K562 (cell line): ENCODE measurements around the gene CSRNP3. TPM values are rescaled to one million over a fixed set of nuclear protein-coding genes. Genes with fewer than 3 reads are reported as not detected.

ENCODE experiments used
- ATAC-seq: fragments of 200-7000 bp; cut with Tn5 transposase; 3 replicates; pipeline ENCODE4 v1.9.1; 2020; ENCODE audit warnings: moderate library complexity
- BruUV-seq: library from RNA; stranded (reverse); fragments of 400-500 nt; replicated peaks from 2 replicates; lab custom pipeline; 2021; lab: Mats Ljungman, UMichigan
- CTCF ChIA-PET: fragments of 300-600 bp; formaldehyde crosslinking; extraction: SDS; loops from one replicate; lab custom pipeline; 2021; ENCODE audit warnings: low intra/inter-chr PET ratio; lab: Yijun Ruan, JAX
- POLR2A ChIA-PET: fragments of 300-600, 350-650 bp; sonication (Branson Sonifier 250); formaldehyde crosslinking; extraction: SDS; loops from one replicate; lab custom pipeline; 2021; ENCODE audit warnings: antibody characterized with exemption, inconsistent platforms; lab: Yijun Ruan, JAX
- DNase-seq, 4 experiments: peaks; one replicate each; pipeline versions ENCODE4 v3.0.0 to v3.0.0-alpha.2; 2011 to 2018; ENCODE audit warnings: low spot score in 3 of 4, mixed read lengths in 3 of 4; ENCODE audit errors: extremely low read depth in 1 of 4
- FAIRE-seq: peaks from 2 replicates; lab custom pipeline; 2011; peaks lifted over from hg19 to GRCh38; lab: Jason Lieb, UNC
- H2AFZ ChIP-seq: 2 replicates; pipeline ENCODE4 v1.6.0; 2011; ENCODE audit warnings: low read depth, low read length, control low read depth, inconsistent platforms
- H3K27ac ChIP-seq: fragments of 200-600 bp; 3 replicates; pipeline ENCODE4 v1.8.0; 2011; ENCODE audit warnings: low read depth, mild to moderate bottlenecking, control low read depth, inconsistent platforms, low read length, moderate library complexity, mixed read lengths; ENCODE audit errors: extremely low read depth
- H3K27me3 ChIP-seq, 2 experiments: fragments of 300-600 bp in 1 of 2; 2 replicates in 1 of 2; 3 replicates in 1 of 2; pipeline versions ENCODE4 v1.6.0 to v1.8.0; 2011; ENCODE audit warnings: inconsistent platforms in 2 of 2, low read length in 2 of 2, mild to moderate bottlenecking in 1 of 2, mixed read lengths in 1 of 2, moderate library complexity in 1 of 2; ENCODE audit not compliant: control insufficient read depth in 2 of 2, insufficient read depth in 2 of 2
- H3K36me3 ChIP-seq: fragments of 300-600 bp; 3 replicates; pipeline ENCODE4 v1.8.0; 2011; ENCODE audit warnings: mild to moderate bottlenecking, low read length, inconsistent platforms; ENCODE audit not compliant: control insufficient read depth, insufficient read depth
- H3K4me1 ChIP-seq, 2 experiments: fragments of 200-600 bp in 1 of 2; replicated peaks in 1 of 2; 2 replicates in 1 of 2; 3 replicates in 1 of 2; pipeline versions ENCODE4 v1.5.1 to v1.8.0; 2011; ENCODE audit warnings: inconsistent platforms in 2 of 2, low read length in 2 of 2, mild to moderate bottlenecking in 1 of 2, mixed read lengths in 1 of 2, moderate library complexity in 1 of 2; ENCODE audit not compliant: control insufficient read depth in 2 of 2, insufficient read depth in 2 of 2
- H3K4me2 ChIP-seq: 2 replicates; pipeline ENCODE4 v1.6.1; 2011; ENCODE audit warnings: low read length, control low read depth, inconsistent platforms, mixed read lengths; ENCODE audit not compliant: insufficient read depth
- H3K4me3 ChIP-seq: fragments of 200-600 bp; sonication (generic), shearing (Covaris generic); 2 replicates; pipeline ENCODE4 v1.5.1; 2016; ENCODE audit warnings: control low read depth, inconsistent platforms
- H3K79me2 ChIP-seq: fragments of 200-600 bp; 3 replicates; pipeline ENCODE4 v1.8.0; 2011; ENCODE audit warnings: low read length, inconsistent platforms; ENCODE audit not compliant: control insufficient read depth, insufficient read depth
- H3K9ac ChIP-seq, 2 experiments: 2 replicates each; pipeline versions ENCODE4 v1.6.0 to v1.6.1; 2011; ENCODE audit warnings: low read depth in 2 of 2, low read length in 2 of 2, control low read depth in 1 of 2, inconsistent platforms in 1 of 2, mild to moderate bottlenecking in 1 of 2, mixed read lengths in 1 of 2; ENCODE audit not compliant: insufficient read depth in 1 of 2
- H3K9me1 ChIP-seq: one replicate; pipeline ENCODE4 v1.6.0; 2011; ENCODE audit warnings: inconsistent platforms, mild to moderate bottlenecking, low read length, moderate library complexity; ENCODE audit not compliant: control insufficient read depth, insufficient read depth
- H3K9me3 ChIP-seq: replicated peaks from 2 replicates; pipeline ENCODE4 v1.5.1; 2011; ENCODE audit warnings: low read depth, low read length, inconsistent platforms; ENCODE audit not compliant: control insufficient read depth, insufficient read depth
- H4K20me1 ChIP-seq: replicated peaks from 2 replicates; pipeline ENCODE4 v1.6.1; 2011; ENCODE audit warnings: low read length, inconsistent platforms, mixed read lengths; ENCODE audit not compliant: control insufficient read depth, insufficient read depth
- BACH1 ChIP-seq: fragments of 200-800 bp; sonication (Bioruptor generic); IDR thresholded peaks from 2 replicates; pipeline ENCODE4 v1.6.1; 2016; ENCODE audit warnings: missing genetic modification characterization, missing compliant biosample characterization
- FOXK2 ChIP-seq, 2 experiments: fragments of 450-650 bp; IDR thresholded peaks in 1 of 2; conservative IDR thresholded peaks in 1 of 2; 2 replicates each; pipeline ENCODE4 v1.6.1; 2016; ENCODE audit warnings: low read depth in 2 of 2, mild to moderate bottlenecking in 1 of 2
- POLR3G ChIP-seq: IDR thresholded peaks from 2 replicates; pipeline ENCODE4 v1.6.1; 2011; ENCODE audit not compliant: insufficient read length, insufficient replicate concordance; ENCODE audit errors: extremely low read depth
- RB1 ChIP-seq: fragments of 450-650 bp; IDR thresholded peaks from 2 replicates; pipeline ENCODE4 v1.6.1; 2017; ENCODE audit warnings: low read depth, mild to moderate bottlenecking
- RBM17 ChIP-seq: fragments of 200-400 bp; formaldehyde crosslinking; IDR thresholded peaks from 2 replicates; pipeline ENCODE4 v1.6.1; 2017; ENCODE audit warnings: low read depth, mild to moderate bottlenecking, low read length, borderline replicate concordance
- SLC30A9 ChIP-seq: fragments of 250-450 bp; sonication (Bioruptor Pico); IDR thresholded peaks from 2 replicates; pipeline ENCODE4 v1.8.0; 2022; ENCODE audit warnings: mild to moderate bottlenecking, moderate library complexity
- TAL1 ChIP-seq: fragments of 450-650 bp; IDR thresholded peaks from 2 replicates; pipeline ENCODE4 v1.6.1; 2016; ENCODE audit warnings: mild to moderate bottlenecking
- ZNF140 ChIP-seq: fragments of 250-450 bp; sonication (Bioruptor Pico); IDR thresholded peaks from 2 replicates; pipeline ENCODE4 v1.8.0; 2021; ENCODE audit warnings: moderate library complexity, mild to moderate bottlenecking, inconsistent platforms
- WGBS: fragments of 100-300 bp; shearing (Covaris generic); methylation state at CpG from one replicate; pipeline ENCODE4 v1.1.6; 2016; ENCODE audit warnings: low coverage, mixed read lengths; ENCODE audit not compliant: insufficient coverage; ENCODE audit errors: missing lambda C conversion rate; 5-methylcytosine and 5-hydroxymethylcytosine counted together
- in situ Hi-C: fragments of 300-500 bp; cut with MboI; formaldehyde crosslinking; loops from 4 replicates; pipeline ENCODE4 v1.15.0; 2018; ENCODE audit warnings: inconsistent platforms, mixed read lengths
- intact Hi-C: fragments of 100-400 bp; cut with micrococcal nuclease; formaldehyde crosslinking; loops from 2 replicates; pipeline ENCODE4 v1.14.2; 2022
- polyA plus RNA-seq, 8 experiments: library from polyadenylated mRNA; depleted of rRNA in 4 of 8; stranded (reverse) in 5 of 8; unstranded in 3 of 8; fragments of >200 nt; fragmentation: Nextera tagmentation in 2 of 8; fragmentation: Illumina TruSeq in 1 of 8; extraction: Ambion mirVana in 2 of 8; extraction: Trizol in 1 of 8; gene quantifications; 2 replicates each; pipeline versions ENCODE4 v1.2.1 to v1.2.3, GENCODE V29; 2011 to 2014; ENCODE audit warnings: inconsistent platforms in 1 of 8, missing spikeins in 1 of 8
- total RNA-seq, 7 experiments: library from RNA; depleted of rRNA in 6 of 7; stranded (reverse); fragments of >200 nt in 6 of 7; fragmentation: Illumina TruSeq in 2 of 7; extraction: Trizol in 2 of 7; gene quantifications; 2 replicates each; pipeline versions ENCODE4 v1.2.1 to v1.2.3, GENCODE V29; 2011 to 2021; ENCODE audit warnings: low replicate concordance in 1 of 7
- TF ChIP-seq, protein P1 (sequence below), 2 experiments: fragments of 450-650 bp; IDR thresholded peaks; 2 replicates each; pipeline ENCODE4 v1.6.1; 2018; ENCODE audit warnings: mild to moderate bottlenecking in 2 of 2, low read depth in 1 of 2; ENCODE audit not compliant: partially characterized antibody in 2 of 2
- TF ChIP-seq, protein P2 (sequence below): sonication (generic); formaldehyde crosslinking; IDR thresholded peaks from 2 replicates; pipeline ENCODE4 v1.5.0; 2020; ENCODE audit warnings: missing genetic modification reagents
- TF ChIP-seq, protein P3 (sequence below), 2 experiments: fragments of 250-450 bp in 1 of 2; fragments of 450-650 bp in 1 of 2; sonication (Bioruptor Pico) in 1 of 2; IDR thresholded peaks; 2 replicates each; pipeline versions ENCODE4 v1.6.1 to v1.8.0; 2016 to 2021; ENCODE audit warnings: mild to moderate bottlenecking in 2 of 2, moderate library complexity in 2 of 2, missing compliant biosample characterization in 1 of 2, missing genetic modification characterization in 1 of 2
- TF ChIP-seq, protein P4 (sequence below): fragments of 250-450 bp; sonication (Bioruptor Pico); IDR thresholded peaks from 2 replicates; pipeline ENCODE4 v1.8.0; 2022; ENCODE audit warnings: inconsistent platforms, mild to moderate bottlenecking, moderate library complexity, borderline replicate concordance

CSRNP3 gene
- total and polyA plus RNA-seq, 9 of the 15 experiments (the other 6 are each of a cell fraction or from before 2014, with no cell fraction given) = not detected

DNA sequence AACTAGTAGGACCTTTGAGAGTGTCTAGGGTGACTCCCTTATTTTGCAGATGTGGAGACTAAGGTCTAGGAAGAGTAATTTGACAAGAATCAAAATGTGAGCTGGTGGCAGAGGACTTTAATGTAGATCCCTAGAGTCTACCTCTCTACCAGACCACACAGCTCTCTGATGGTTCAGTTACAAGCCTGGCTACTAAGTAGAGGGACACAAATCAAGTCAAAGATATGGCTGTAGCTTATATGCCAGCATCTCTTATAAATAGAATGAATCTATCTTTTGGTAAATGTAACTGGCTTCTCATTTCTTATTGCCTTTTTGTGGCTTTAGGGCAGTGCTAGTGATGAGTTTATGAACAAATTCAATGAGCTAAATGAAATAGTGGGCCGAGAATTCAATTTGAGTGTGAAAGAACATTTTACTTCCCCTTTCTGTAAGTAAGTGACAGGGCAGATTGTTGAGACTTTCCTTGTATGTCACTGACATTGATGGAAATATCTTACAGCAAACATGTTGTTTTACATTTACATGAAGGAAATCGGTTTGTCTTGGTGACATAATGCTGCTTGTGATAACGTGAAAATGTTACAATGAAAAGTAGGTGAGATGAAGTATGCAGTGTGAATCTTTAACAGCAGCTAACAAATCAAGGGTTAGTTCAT, 28.3 kb downstream of the CSRNP3 start (continued):
- TF ChIP-seq, protein P1, sequence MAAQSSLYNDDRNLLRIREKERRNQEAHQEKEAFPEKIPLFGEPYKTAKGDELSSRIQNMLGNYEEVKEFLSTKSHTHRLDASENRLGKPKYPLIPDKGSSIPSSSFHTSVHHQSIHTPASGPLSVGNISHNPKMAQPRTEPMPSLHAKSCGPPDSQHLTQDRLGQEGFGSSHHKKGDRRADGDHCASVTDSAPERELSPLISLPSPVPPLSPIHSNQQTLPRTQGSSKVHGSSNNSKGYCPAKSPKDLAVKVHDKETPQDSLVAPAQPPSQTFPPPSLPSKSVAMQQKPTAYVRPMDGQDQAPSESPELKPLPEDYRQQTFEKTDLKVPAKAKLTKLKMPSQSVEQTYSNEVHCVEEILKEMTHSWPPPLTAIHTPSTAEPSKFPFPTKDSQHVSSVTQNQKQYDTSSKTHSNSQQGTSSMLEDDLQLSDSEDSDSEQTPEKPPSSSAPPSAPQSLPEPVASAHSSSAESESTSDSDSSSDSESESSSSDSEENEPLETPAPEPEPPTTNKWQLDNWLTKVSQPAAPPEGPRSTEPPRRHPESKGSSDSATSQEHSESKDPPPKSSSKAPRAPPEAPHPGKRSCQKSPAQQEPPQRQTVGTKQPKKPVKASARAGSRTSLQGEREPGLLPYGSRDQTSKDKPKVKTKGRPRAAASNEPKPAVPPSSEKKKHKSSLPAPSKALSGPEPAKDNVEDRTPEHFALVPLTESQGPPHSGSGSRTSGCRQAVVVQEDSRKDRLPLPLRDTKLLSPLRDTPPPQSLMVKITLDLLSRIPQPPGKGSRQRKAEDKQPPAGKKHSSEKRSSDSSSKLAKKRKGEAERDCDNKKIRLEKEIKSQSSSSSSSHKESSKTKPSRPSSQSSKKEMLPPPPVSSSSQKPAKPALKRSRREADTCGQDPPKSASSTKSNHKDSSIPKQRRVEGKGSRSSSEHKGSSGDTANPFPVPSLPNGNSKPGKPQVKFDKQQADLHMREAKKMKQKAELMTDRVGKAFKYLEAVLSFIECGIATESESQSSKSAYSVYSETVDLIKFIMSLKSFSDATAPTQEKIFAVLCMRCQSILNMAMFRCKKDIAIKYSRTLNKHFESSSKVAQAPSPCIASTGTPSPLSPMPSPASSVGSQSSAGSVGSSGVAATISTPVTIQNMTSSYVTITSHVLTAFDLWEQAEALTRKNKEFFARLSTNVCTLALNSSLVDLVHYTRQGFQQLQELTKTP (IDR thresholded peaks at IDR 0.05; ENCODE audit: low read depth in 1 of 2, partially characterized antibody in 2 of 2) = no peak

DNA sequence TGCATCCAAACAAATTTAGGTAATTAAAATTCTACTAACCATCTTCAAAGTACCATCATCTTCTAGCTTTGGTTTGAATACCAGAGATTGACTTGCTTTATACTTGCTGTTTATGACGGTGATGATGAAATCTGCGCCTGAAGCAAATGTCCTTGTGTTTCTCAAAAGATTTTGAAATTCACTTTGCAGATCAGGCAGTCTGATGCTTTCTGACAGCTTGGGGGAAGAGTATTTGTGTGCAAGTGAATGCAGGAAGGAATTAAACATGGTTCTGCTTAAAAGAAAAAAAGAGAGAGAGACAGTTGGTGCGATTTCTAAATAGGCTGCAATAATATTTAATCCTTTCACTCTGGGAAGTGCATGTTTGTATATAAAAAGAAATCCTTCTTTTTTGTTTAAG, 29.6 kb downstream of the CSRNP3 start:
- in situ Hi-C loops (no loop called here), intact Hi-C loops (no loop called here)
- Histone ChIP-seq H3K36me3 (no peaks in the 10 kb centered on the region), H3K9me1 (no peaks in the 10 kb centered on the region), H2AFZ (no peak overlapping the region), H3K4me1 (no peaks in the 10 kb centered on the region), H3K9ac (no peak overlapping the region), H3K4me2 (no peak overlapping the region), H3K79me2 (no peaks in the 10 kb centered on the region), H3K9me3 (no peaks in the 10 kb centered on the region; the same call in 1 of the 2 replicates), H3K27ac (no peak overlapping the region), H3K27me3 (no peaks in the 10 kb centered on the region), H4K20me1 (no peaks in the 10 kb centered on the region), H3K4me3 (no peak overlapping the region)
- 0% methylated on average over 3 of the region's 3 CpGs for WGBS
- ChIA-PET POLR2A (no interaction called here), CTCF (no interaction called here)
- DNase-seq (no peak), FAIRE-seq (no peak), ATAC-seq (no peak)
- BruUV-seq = no TSS peak
- TF ChIP-seq RBM17 (no peak), FOXK2 (conservative IDR thresholded peaks at IDR 0.05 in 1 of 2, IDR thresholded peaks at IDR 0.05 in 1 of 2; ENCODE audit: low read depth in 2 of 2) (no peak), RB1 (no peak), BACH1 (no peak), SLC30A9 (no peak), ZNF140 (CRISPR knock-in tag) (no peak), TAL1 (no peak), POLR3G (no peak)
- TF ChIP-seq, protein P2, sequence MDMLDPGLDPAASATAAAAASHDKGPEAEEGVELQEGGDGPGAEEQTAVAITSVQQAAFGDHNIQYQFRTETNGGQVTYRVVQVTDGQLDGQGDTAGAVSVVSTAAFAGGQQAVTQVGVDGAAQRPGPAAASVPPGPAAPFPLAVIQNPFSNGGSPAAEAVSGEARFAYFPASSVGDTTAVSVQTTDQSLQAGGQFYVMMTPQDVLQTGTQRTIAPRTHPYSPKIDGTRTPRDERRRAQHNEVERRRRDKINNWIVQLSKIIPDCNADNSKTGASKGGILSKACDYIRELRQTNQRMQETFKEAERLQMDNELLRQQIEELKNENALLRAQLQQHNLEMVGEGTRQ (CRISPR knock-in tag) = no peak
- TF ChIP-seq, protein P3, sequence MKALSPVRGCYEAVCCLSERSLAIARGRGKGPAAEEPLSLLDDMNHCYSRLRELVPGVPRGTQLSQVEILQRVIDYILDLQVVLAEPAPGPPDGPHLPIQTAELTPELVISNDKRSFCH (CRISPR knock-in tag; IDR thresholded peaks at IDR 0.05) = no peak
- TF ChIP-seq, protein P3 (tag; IDR thresholded peaks at IDR 0.05) = no peak
- TF ChIP-seq, protein P4, sequence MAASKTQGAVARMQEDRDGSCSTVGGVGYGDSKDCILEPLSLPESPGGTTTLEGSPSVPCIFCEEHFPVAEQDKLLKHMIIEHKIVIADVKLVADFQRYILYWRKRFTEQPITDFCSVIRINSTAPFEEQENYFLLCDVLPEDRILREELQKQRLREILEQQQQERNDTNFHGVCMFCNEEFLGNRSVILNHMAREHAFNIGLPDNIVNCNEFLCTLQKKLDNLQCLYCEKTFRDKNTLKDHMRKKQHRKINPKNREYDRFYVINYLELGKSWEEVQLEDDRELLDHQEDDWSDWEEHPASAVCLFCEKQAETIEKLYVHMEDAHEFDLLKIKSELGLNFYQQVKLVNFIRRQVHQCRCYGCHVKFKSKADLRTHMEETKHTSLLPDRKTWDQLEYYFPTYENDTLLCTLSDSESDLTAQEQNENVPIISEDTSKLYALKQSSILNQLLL (CRISPR knock-in tag) = no peak
